Tibial nerve (tissue), 4 donors: ENCODE results near the gene FGGY.

Experiments used
- CTCF ChIP-seq, 5 experiments: fragments of 200-600 bp in 3 of 5; fragments of 450-650 bp in 2 of 5; sonication (generic) in 3 of 5; IDR thresholded peaks; one replicate each; pipeline ENCODE4 v1.5.1; 2016 to 2019; ENCODE audit warnings: antibody characterized with exemption in 5 of 5, mild to moderate bottlenecking in 3 of 5, moderate library complexity in 2 of 5
- EP300 ChIP-seq, 2 donors: sonication (generic); formaldehyde crosslinking; IDR thresholded peaks; one replicate each; pipeline ENCODE4 v1.6.1; 2017; ENCODE audit warnings: antibody characterized with exemption in 2 of 2, mild to moderate bottlenecking in 1 of 2

GRCh38 chr1:59310549-59311250 is 13.8 kb downstream of the FGGY start:
- TF ChIP-seq EP300 (IDR thresholded peaks at IDR 0.05) (no peak), CTCF (IDR thresholded peaks at IDR 0.05) (no peak)
